ENCODE results near the gene BTRC. TPM values are rescaled to one million over a fixed set of nuclear protein-coding genes. Genes with fewer than 3 reads are reported as not detected.

Gene BTRC
- total RNA-seq, 4 donors from 2014 or later = 12.6 to 26.5 (median 20.7) TPM

DNA sequence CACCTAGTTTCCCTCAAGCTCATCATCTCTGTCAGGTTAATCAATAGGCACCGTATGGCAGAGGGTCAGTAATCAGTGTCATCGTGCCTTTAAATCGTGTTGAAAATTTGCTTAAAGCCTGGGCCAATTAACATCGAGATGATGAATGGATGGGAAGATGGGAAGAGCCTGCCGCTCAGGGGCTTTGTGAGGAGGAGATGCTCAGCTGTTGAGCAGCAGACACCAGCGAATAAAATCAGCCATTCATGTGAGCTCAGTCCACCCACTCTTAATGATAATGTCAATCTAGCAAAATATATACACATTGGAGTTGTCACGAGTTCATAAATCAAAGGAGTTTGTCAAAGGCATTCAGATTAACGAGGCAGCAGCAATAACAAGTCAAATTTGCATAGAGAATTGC, 97.7 kb downstream of the BTRC start:
- intact Hi-C loops (cut with DNase I; ENCODE audit: low total_unique reads) = no loop called here
- DNase-seq = no peak
- TF ChIP-seq, protein P1, sequence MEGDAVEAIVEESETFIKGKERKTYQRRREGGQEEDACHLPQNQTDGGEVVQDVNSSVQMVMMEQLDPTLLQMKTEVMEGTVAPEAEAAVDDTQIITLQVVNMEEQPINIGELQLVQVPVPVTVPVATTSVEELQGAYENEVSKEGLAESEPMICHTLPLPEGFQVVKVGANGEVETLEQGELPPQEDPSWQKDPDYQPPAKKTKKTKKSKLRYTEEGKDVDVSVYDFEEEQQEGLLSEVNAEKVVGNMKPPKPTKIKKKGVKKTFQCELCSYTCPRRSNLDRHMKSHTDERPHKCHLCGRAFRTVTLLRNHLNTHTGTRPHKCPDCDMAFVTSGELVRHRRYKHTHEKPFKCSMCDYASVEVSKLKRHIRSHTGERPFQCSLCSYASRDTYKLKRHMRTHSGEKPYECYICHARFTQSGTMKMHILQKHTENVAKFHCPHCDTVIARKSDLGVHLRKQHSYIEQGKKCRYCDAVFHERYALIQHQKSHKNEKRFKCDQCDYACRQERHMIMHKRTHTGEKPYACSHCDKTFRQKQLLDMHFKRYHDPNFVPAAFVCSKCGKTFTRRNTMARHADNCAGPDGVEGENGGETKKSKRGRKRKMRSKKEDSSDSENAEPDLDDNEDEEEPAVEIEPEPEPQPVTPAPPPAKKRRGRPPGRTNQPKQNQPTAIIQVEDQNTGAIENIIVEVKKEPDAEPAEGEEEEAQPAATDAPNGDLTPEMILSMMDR (IDR thresholded peaks at IDR 0.05) = no peak
- no peak for TF ChIP-seq POLR2A (IDR thresholded peaks at IDR 0.05)

DNA sequence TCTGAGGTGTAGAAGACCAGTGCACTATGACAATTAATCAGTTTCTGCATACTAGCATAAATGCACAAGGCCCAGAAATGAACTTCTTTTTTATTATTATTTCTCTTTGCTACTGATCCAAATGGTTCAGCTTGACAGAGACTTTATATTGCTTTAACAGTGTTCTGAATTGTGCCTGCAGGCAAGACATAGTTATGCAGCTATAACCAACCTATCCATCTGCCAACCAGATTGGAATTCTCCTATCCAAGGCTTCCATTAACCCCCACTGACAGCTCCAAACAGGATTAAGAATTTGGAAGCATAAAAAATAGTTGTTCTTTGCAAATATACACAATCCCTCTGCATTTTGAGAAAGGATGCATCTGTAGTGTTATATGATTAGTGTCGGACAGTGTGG, 98.2 kb downstream of the BTRC start:
- Histone ChIP-seq H3K9me3 (no peaks in the 10 kb centered on the region), H3K4me3 (no peak overlapping the region), H3K27me3 (no peaks in the 10 kb centered on the region), H3K27ac (no peak overlapping the region), H3K4me1 (no peaks in the 10 kb centered on the region), H3K36me3 (no peaks in the 10 kb centered on the region)
- TF ChIP-seq, protein P1 (IDR thresholded peaks at IDR 0.05) = no peak
- no peak for TF ChIP-seq POLR2A (IDR thresholded peaks at IDR 0.05)
- no peak for DNase-seq
- intact Hi-C loops (cut with DNase I; ENCODE audit: low total_unique reads) = no loop called here

More for the DNA sequence above, 97.7 kb downstream of the BTRC start:
- Histone ChIP-seq H3K36me3 (no peaks in the 10 kb centered on the region), H3K4me3 (no peak overlapping the region), H3K9me3 (no peaks in the 10 kb centered on the region), H3K27ac (no peak overlapping the region), H3K4me1 (no peaks in the 10 kb centered on the region), H3K27me3 (no peaks in the 10 kb centered on the region)

DNA sequence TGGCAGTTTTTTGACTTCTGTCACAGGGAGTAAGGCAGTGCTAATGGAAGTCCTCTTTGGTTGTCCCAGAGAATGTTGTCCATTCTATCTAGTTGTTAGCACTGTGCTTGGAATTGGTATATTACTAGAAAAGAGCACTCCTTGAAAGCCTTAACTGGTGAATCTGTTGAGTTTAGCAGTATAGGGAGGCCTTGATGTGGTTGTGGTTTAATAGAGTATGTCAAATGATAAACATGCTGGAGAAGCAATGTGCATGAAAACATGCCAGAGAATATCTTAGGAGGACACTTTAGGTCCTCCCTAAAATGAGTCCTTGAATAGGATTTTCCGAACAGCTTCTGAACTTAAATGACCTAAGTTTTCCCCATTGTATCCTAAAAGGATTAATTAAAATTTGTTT, 98.6 kb downstream of the BTRC start:
- H3K36me3 ChIP-seq = no peaks in the 10 kb centered on the region
- intact Hi-C loops (cut with DNase I; ENCODE audit: low total_unique reads) = no loop called here

DNA sequence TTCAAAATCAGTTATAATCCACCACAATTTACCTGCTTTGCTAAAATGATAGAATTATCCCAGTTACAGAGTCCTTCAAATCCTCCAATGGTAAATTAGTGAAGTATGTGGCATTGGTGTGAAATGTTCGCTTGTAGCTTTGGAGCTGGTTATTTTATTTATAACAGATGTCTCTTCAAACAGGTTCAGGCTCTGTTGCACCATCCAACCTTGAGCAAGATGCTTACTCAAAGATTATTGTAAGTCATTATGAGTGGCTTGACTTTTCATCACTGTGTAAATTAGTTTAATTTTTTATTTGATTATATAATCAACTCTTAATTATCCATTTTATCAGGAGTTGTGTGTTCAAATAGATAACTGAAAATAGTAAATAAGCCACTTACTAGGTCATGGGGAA, 99.4 kb downstream of the BTRC start:
- intact Hi-C loops (cut with DNase I; ENCODE audit: low total_unique reads) = no loop called here
- H3K9me3 ChIP-seq = no peaks in the 10 kb centered on the region

More for the DNA sequence above, 98.6 kb downstream of the BTRC start:
- H3K9me3 ChIP-seq = no peaks in the 10 kb centered on the region
- no peak overlapping the region for H3K27ac ChIP-seq
- no peaks in the 10 kb centered on the region for H3K4me1 ChIP-seq
- TF ChIP-seq, protein P1 (IDR thresholded peaks at IDR 0.05) = no peak
- no peak for TF ChIP-seq POLR2A (IDR thresholded peaks at IDR 0.05)
- no peak for DNase-seq
- H3K27me3 ChIP-seq = no peaks in the 10 kb centered on the region
- no peak overlapping the region for H3K4me3 ChIP-seq

DNA sequence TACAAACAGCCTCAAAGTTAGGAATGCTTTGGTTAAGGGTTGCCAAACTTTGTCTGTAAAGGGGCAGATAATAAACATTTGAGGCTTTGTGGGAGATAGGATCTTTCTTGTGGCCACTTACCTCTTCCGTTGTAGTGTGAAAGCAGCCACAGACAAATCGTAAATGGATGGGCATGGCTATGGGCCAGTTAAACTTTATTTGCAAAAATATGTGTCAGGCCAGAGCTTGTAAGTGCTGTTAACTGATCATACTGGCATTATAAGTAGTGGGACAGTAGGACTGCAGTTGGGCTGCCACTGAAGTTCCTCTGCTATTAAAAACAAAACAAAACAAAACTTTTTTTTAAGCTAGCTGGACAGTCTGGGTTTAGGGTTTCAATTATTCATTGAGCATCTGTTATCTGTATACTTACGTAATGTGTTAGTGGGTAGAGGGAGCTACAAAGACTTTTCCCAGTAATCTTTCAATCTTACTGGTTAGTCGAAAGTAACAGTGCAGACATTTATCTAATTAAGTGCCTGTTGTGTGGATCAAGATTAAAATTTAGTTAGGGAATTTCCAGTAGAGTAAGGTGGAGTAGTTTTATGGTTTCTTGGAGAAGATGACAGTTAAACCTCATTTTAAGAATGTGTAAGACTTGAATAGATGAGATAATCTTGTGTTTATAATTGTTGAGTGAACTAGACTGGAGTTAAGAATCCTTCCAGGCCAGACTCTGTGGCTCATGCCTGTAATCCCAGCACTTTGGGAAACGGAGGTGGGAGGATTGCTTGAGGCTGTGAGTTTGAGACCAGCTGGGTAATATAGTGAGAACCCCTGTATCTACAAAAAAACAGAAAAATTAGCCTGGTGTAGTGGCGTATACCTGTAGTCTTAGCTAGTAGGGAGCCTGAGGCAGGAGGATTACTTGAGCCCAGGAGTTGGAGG, 100.1 kb downstream of the BTRC start:
- intact Hi-C loops (cut with DNase I; ENCODE audit: low total_unique reads) = no loop called here
- Histone ChIP-seq H3K4me3 (no peak overlapping the region), H3K4me1 (no peaks in the 10 kb centered on the region), H3K9me3 (no peaks in the 10 kb centered on the region), H3K27me3 (no peaks in the 10 kb centered on the region), H3K27ac (no peak overlapping the region), H3K36me3 (no peaks in the 10 kb centered on the region)
- no peak for TF ChIP-seq POLR2A (IDR thresholded peaks at IDR 0.05)
- TF ChIP-seq, protein P1 (IDR thresholded peaks at IDR 0.05) = no peak
- no peak for DNase-seq

More for the DNA sequence above, 99.4 kb downstream of the BTRC start:
- Histone ChIP-seq H3K27ac (no peak overlapping the region), H3K36me3 (no peaks in the 10 kb centered on the region), H3K27me3 (no peaks in the 10 kb centered on the region), H3K4me1 (no peaks in the 10 kb centered on the region), H3K4me3 (no peak overlapping the region)
- TF ChIP-seq, protein P1 (IDR thresholded peaks at IDR 0.05) = no peak
- no peak for TF ChIP-seq POLR2A (IDR thresholded peaks at IDR 0.05)
- no peak for DNase-seq
